Sigmoid colon (tissue), 4 donors: ENCODE data around the gene ACTN1.

Experiments used
- CTCF ChIP-seq, 4 experiments: fragments of 450-650 bp in 3 of 4; fragments of 200-600 bp in 1 of 4; IDR thresholded peaks; one replicate each; pipeline ENCODE4 v1.5.1; 2016 to 2019; ENCODE audit warnings: antibody characterized with exemption in 4 of 4, mild to moderate bottlenecking in 3 of 4, moderate library complexity in 2 of 4
- POLR2A ChIP-seq, 2 donors: fragments of 450-650 bp; IDR thresholded peaks; one replicate each; pipeline ENCODE4 v1.6.1; 2016; ENCODE audit warnings: antibody characterized with exemption in 2 of 2, mild to moderate bottlenecking in 2 of 2, moderate library complexity in 2 of 2
- POLR2AphosphoS5 ChIP-seq, 4 donors: sonication (generic); formaldehyde crosslinking; IDR thresholded peaks; one replicate each; pipeline ENCODE4 v1.6.1; 2017; ENCODE audit warnings: antibody characterized with exemption in 4 of 4

- TF ChIP-seq CTCF (IDR thresholded peaks at IDR 0.05) (no peak), POLR2AphosphoS5 (IDR thresholded peaks at IDR 0.05) (peak; percentile 56 to 83 (median 80)), POLR2A (IDR thresholded peaks at IDR 0.05) (no peak)
Observed at GRCh38 chr14:68894123-68894522, 85.0 kb downstream of the ACTN1 start.
